ENCODE measurements around the gene ITGB1BP1.

ITGB1BP1 gene

DNA sequence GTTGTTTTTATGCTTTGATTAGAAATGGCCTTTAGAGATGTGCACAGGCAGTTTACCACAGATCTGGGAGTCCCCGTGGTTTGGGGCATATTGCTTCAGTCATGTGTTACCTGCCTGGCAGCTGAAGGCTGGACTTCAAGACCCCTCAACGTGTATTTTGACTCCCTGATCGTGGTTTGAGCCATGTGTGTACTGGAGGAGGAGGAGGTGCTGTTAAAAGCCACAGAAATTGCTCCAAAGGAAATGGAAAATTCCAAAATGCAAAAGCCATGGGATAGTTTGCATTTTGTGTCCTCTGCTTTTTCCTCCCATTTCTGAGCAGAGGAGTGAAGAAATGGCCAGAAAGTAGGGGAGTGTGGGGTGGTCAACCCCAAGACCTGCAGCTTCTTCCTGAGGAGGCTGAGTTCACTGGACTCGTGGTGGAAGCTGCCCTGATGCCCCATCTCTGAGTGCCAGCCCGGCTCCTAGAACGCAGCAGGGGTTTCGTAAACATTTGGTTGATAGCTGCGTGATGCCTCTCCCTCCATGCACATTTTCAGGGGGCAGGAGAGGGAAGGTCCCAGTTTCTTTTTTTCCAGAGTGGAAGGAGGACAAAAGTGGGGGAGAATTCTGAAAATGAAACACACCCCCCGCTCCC, 45.7 kb downstream of the ITGB1BP1 start:
- DNase-seq (ENCODE audit: low read depth), result no peak

DNA sequence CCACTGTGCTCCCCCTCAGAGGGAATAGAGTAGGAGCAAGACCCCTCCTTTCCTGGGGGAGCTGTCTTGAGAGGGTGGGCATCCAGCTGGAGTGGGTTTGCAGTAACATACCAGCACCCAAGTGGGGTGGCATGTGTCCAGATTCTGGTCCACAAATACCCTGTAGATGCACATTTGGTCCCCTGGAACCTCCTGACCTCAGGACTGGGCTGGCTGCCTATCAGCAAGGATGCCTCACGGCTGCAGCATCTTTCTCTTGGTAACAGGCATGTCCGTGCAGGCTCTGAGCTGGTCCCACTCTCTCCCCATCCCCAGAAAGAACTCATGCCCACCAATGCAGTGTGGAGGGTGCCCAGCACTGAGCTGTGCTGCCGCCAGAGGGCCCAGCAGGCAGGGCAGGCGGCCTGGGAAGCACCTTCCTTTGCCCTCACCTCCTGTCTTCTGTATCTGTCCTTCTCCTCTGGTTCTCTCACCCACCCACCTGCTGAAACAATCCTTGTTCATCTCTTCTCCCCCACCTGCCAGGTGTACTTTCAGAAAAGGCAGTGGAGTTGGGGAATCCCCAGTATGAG, 47.4 kb downstream of the ITGB1BP1 start:
- DNase-seq (ENCODE audit: low read depth), result no peak

DNA sequence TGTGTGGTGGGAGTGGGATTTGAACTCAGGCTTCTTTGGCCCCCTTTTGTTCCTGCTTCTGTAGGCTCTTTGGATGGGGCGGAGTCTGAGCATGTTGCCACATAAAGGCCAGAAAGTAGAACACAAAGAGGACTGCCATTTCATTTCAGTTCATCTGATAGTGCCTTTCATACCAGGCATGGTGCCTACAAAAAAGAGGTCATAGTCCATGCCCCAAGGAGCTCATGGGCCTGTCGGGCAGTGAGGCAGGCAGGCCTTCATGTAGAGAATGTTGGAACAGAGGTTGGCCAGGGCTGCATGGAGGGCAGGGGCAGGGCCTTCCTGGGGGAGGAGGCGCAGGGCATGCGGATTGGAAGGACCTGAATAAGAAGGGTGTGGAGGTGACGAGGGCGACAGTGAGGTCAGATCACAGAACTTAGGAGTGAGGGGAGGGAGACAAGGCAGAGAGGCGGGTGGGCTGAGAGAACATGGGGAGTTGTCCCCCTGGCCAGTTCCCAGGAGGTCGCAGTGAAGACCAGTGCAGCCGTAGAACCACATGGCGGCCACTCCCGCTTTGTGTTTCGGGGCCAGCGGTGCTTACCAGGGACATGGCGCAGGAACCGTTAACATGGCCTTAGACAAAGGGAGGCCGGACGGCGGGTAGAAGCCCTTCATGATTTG, 49.1 kb downstream of the ITGB1BP1 start:
- DNase-seq (ENCODE audit: low read depth), result no peak

DNA sequence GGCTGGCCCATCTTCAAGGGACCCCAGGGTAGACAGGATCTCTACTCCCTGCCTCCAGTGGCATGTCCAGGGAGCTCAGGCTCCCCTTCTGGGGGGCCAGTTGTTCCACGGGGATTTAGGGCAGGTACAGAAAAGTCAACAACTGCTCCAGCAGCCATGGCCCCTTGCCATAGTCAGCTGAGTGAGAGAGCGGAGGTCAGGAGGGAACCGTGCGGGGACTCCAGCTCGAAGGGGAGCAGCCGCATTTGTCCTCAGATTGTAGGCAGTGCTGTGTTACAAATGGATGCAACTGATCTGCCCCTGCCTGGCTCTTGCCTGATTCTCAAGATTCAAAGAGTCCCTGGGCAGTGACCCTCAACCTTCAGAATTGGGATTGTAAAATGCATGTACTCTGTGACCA, 49.9 kb downstream of the ITGB1BP1 start:
- DNase-seq (ENCODE audit: low read depth), result no peak

DNA sequence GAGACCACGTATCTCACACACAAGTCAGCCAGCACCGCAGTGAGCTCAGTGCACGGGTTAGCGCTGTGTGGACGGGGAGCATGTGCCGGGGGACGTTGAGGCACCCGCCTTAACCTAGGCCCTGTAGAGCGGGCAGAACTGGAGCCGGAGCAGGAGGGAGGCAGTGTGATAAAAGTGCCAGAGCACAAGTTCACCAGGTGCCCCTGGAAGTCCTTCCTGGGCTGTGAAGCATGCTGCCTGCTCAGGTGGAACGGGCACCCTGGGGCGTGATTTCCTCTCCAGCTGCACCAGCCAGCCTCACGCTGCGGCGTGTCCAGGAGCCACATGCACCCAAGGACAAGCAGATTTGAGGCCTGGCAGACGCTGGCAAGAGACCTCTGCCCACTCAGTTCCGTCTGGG, 50.3 kb downstream of the ITGB1BP1 start:
- DNase-seq (ENCODE audit: low read depth), result no peak

DNA sequence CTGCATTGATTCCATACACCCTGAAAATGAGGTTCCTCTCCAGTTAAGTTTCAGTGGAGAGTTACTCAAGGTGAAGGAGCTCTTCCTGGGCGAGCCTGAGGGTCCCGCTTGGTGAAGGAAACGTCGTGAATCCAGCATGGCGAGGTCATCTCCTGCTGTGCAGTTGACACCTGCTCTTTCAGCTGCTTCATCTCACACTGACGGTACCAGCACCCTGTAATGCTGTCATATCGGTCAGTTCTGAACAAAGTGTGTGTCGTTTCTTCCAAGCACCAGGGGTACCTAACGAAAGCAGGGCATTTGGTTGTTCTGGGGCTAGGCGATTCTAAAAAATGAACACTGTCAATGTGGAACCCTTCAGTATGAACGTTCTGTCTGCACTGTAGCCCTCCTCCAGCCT, 52.6 kb downstream of the ITGB1BP1 start:
- DNase-seq (ENCODE audit: low read depth), result no peak

DNA sequence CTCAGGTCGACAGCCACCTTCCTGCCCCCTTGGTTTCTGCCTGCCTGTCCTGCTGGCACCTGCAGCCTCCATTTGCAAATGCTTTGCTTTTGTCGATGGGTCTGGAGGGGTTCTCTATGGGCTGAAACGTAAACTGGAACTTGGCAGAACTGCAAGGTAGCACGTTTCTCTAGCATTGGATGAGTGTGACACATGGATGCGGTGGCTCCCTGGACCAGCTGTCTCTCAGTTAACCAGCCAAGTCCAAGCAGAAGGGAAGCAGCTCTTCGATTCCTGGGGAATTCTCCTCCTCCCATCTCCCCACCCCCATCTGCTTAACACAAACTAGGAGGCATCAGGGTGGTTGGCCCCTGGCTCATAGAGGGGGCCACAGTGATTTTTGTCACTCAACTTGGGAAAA, 57.3 kb downstream of the ITGB1BP1 start:
- no peak for DNase-seq (ENCODE audit: low read depth)

DNA sequence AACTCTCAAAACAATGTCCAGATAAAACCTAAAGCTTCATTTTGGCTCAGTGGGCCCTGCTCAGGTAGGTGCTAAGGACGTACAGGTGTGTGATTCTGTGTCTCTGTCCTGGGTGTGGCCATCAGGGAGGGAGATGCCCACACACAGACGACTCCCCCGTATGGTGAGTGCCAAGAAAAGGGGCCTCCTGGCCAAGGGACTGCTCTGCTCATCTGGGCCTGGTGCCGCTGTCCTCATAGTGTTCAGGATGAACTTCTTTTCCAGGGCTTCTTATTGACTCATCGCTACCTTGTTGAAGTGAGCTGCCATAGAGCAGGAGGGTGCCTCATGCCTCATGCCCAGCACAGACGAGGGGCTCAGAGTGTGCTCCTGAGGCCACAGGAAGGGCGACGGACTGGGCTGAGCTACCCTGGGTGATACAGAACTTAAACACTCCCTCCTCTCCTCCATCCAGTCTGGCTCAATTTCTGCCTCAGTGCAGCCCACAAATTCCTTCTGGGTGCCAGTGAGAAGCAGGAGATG, 57.8 kb downstream of the ITGB1BP1 start:
- DNase-seq (ENCODE audit: low read depth), result no peak

DNA sequence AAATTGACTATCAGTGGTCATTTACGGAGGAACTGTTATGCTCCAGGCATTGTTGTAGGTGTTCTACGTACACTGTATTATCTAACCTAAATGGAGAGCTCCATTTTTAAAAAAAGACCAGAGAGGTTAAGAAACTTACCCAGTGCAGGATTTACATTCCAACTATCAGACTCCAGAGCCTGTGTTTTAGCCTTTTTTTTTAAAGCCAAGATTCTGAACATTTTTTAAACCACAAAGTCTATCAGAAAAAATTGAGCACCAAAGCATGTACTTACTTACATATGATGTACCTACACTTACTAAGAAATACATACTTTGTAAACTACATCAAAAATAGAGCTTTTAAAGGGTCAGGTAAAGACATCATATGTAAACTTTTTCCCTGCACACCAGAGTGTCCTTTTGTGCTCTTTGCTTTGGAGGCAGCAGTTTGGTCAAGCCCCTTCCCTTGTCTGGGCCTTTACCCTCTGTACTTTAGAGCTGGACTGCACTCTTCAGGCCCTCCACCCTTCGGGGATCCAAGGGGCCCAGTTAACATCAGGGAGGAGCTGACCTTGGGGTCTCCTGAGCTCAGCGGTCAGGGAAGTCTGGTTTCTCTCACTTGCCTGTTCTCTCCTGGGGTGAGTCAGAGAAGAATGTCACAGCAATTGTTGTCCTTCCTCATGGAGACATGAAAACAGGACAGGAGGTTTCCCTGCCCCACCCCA, 58.4 kb downstream of the ITGB1BP1 start:
- no peak for DNase-seq (ENCODE audit: low read depth)

DNA sequence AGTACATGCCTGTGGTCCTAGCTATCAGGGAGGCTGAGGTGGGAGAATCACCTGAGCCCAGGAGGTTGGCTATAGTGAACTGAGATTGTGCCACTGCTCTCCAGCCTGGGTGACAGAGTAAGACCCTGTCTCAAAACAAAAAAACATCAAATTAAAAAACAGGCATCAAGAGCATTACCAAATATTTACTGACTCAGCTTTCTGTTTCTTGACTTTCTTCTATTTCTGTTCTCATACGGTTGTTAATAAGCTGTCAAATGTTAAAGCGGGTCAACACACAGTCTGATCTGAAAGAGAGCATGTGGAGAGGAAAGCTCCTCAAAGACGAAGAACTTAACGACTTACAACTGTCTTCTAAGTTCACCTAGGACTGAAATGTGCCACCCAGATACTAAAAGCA, 59.0 kb downstream of the ITGB1BP1 start:
- DNase-seq (ENCODE audit: low read depth), result no peak

DNA sequence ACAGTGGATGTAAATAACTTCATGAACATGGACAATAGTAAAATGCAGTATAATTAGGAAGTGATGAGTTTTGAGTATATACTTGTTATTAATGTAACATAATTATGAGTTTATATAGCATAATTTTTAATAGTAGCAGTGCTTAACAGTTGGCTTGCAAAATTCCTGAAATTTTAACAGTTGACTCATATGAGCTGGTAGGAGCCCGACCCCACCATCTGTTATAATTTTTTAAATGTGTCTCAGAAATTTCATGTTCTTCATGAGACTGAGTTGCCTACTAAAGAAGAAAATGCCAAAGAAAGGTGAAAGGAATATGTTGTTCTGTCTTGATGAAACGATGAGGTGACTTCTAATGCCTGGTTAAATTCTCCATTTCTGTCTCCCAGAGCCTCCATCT, 62.6 kb downstream of the ITGB1BP1 start:
- no peak for DNase-seq (ENCODE audit: low read depth)

DNA sequence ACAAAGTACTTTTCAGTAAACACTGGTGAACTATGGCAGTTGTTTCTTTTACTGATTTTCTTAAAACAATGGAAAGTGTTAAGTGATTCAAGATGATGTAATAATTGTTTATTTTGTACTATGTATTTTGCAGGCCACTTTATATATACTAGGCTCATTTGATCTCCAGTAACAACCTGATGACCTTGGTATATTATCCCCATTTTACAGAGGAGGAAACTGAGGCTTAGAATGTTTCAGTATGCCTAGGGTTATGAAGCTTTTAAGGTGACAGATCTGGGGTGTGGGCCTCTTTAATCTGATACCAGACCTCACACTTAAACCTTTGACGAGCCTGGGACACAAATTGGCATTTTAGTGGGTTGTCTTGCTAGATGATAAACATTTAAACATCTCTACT, 63.2 kb downstream of the ITGB1BP1 start:
- DNase-seq (ENCODE audit: low read depth), result no peak

DNA sequence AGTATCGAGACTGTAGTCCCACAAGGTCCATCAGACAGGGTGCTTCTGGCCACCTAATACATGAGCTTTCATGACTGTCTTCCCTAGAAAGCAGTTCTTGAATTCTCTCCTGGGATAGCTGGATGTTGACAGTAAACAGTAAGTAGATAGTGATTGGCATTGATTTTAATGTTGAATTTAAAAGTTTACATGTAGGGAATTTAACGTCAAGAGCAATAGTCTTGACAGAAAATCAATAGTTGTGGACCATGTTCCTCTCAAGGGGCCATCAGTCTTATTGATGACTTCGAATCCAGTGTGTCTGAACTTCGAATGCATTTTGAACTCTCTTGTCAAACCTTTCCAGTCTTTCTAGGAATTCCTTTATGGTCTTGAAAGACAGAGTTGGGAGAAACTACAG, 63.9 kb downstream of the ITGB1BP1 start:
- no peak for DNase-seq (ENCODE audit: low read depth)

DNA sequence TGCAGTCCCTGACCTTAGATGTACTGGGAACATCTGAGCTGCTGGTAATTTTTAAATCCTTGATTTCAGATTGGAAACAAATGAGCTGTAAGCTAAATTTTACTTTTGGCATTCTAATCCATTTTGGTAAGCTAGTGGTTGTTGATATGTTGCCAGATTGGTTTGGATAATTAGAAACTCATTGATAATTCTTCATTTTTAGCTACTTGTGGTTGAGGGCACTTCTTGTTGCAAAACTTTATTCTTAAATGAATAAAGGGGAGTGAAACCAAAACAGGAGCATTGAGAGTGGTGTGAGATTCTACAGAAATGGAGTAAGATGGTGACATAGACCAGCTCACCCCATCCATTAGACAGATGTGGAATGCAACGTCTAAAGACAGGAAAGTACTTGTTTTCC, 64.5 kb downstream of the ITGB1BP1 start:
- no peak for DNase-seq (ENCODE audit: low read depth)

DNA sequence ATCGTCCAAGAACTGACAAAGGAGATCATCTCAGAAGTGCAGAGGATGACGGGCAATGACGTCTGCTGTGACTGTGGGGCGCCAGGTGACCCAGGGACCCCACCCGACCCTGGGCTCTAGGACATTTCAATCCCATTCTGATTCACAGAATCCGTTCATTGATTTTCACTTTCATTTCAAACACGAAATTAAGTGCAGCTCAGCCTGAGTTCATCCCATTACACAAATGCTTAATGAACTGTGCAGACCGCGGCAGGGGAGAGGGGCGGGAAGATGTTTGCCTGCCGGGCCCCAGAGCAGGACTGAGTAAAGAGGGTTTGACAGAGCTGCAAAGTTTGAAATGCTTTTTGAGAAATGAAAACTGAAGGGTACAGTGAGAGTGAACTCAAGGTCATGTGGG, 67.1 kb downstream of the ITGB1BP1 start:
- DNase-seq (ENCODE audit: low read depth), result no peak

DNA sequence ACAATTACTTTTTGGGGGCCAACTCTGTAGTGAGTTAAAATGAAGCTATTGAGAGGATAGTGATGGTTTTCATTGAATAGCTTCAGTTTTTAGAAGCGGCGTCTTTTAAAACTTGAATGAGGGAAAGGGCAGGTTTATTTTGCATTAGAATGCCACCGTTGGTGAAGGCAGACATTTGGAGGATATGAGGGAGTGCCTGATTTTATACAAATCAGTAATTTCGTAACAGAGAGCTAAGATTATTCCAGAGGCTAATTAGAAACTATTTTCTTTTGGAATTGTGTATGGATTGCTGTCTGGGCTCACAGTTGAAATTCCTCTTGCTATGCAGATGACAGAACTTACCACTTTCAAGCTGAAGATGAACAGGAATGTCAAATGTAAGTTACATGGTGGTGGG, 67.6 kb downstream of the ITGB1BP1 start:
- DNase-seq (ENCODE audit: low read depth), result no peak

DNA sequence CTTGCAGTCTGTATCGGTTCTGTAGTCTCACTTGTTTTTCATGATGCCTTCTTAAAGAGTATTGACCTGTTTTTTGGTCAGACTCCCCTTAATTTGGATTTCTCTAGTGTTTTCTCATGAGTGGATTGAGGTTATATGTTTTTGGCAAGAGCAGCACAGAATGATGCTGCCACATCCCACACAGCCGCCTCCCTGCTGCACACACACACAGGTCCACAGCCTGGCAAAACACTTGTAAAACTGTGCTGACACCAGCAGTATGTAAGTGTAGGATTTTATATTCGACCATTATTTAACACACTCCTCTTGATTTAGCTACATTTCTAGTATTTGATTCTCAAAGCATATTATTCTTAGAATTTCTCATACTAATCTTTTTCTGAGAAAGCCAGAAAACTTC, 68.1 kb downstream of the ITGB1BP1 start:
- no peak for DNase-seq (ENCODE audit: low read depth)

DNA sequence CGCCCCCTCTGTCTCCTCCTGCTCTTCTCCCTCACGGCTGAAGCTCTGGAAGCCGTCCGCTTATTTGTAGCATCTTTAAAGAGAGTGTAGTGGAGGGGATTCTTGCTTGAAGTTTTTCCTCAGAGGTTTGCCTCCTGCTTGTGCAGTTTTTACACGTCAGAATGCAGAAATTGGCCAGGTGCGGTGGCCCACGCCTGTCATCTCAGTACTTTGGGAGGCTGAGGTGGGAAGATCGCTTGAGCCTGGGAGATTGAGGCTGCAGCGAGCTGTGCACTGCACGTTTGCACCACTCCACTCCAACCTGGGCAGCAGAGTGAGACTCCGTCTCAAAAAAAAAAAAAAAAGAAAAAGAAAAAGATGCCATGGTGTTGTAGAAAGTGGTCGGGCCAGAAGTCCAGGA, 69.0 kb downstream of the ITGB1BP1 start:
- DNase-seq (ENCODE audit: low read depth), result no peak
